ENCODE data around the gene MICU2.
"Not testable (repeated sequence)": the region's sequence is repeated elsewhere in the genome, so short reads cannot be mapped to it uniquely, and the experiment has no call there.

Gene MICU2

GRCh38 chr13:21594715-21595545 lies 9.0 kb downstream of the MICU2 start:
- no peak for DNase-seq

GRCh38 chr13:21590665-21591456 lies 13.1 kb downstream of the MICU2 start:
- DNase-seq: not testable (repeated sequence)

- DNase-seq: no peak
Observed at GRCh38 chr13:21590231-21590630, 13.7 kb downstream of the MICU2 start.

- DNase-seq: not testable (repeated sequence)
Observed at GRCh38 chr13:21589510-21589909, 14.5 kb downstream of the MICU2 start.

- DNase-seq: not testable (repeated sequence)
Observed at GRCh38 chr13:21588411-21588810, 15.6 kb downstream of the MICU2 start.

GRCh38 chr13:21584973-21585592 lies 18.9 kb downstream of the MICU2 start:
- no peak for DNase-seq

GRCh38 chr13:21583478-21583877 lies 20.5 kb downstream of the MICU2 start:
- DNase-seq: no peak

- no peak for DNase-seq
Observed at GRCh38 chr13:21580736-21581135, 23.2 kb downstream of the MICU2 start.

GRCh38 chr13:21579754-21580316 lies 24.1 kb downstream of the MICU2 start:
- DNase-seq: no peak

GRCh38 chr13:21578748-21579147 lies 25.2 kb downstream of the MICU2 start:
- no peak for DNase-seq

- no peak for DNase-seq
Observed at GRCh38 chr13:21576426-21576825, 27.5 kb downstream of the MICU2 start.

GRCh38 chr13:21573920-21574712 lies 29.9 kb downstream of the MICU2 start:
- no peak for DNase-seq

GRCh38 chr13:21569686-21570085 lies 34.3 kb downstream of the MICU2 start:
- DNase-seq: no peak

GRCh38 chr13:21568854-21569253 lies 35.1 kb downstream of the MICU2 start:
- no peak for DNase-seq

- DNase-seq: no peak
Observed at GRCh38 chr13:21567714-21568113, 36.3 kb downstream of the MICU2 start.

- DNase-seq: no peak
Observed at GRCh38 chr13:21557995-21558394, 46.0 kb downstream of the MICU2 start.

- no peak for DNase-seq
Observed at GRCh38 chr13:21556051-21556450, 47.9 kb downstream of the MICU2 start.

GRCh38 chr13:21553261-21553660 lies 50.7 kb downstream of the MICU2 start:
- not testable (repeated sequence) for DNase-seq

- no peak for DNase-seq
Observed at GRCh38 chr13:21550918-21551317, 53.1 kb downstream of the MICU2 start.

GRCh38 chr13:21549633-21550032 lies 54.3 kb downstream of the MICU2 start:
- DNase-seq: no peak

GRCh38 chr13:21548577-21548976 lies 55.4 kb downstream of the MICU2 start:
- DNase-seq: no peak

All from amygdala (tissue), 56 donors.